Measurements from ENCODE around the gene LRRC23. TPM values are rescaled to one million over a fixed set of nuclear protein-coding genes. Genes with fewer than 3 reads are reported as not detected.
"Not testable (repeated sequence)": the region's sequence is repeated elsewhere in the genome, so short reads cannot be mapped to it uniquely, and the experiment has no call there.

LRRC23 gene
- total and polyA plus RNA-seq, 2 of the 4 experiments (the other 2 are of a cell fraction): 11.1 to 11.4 TPM

DNA sequence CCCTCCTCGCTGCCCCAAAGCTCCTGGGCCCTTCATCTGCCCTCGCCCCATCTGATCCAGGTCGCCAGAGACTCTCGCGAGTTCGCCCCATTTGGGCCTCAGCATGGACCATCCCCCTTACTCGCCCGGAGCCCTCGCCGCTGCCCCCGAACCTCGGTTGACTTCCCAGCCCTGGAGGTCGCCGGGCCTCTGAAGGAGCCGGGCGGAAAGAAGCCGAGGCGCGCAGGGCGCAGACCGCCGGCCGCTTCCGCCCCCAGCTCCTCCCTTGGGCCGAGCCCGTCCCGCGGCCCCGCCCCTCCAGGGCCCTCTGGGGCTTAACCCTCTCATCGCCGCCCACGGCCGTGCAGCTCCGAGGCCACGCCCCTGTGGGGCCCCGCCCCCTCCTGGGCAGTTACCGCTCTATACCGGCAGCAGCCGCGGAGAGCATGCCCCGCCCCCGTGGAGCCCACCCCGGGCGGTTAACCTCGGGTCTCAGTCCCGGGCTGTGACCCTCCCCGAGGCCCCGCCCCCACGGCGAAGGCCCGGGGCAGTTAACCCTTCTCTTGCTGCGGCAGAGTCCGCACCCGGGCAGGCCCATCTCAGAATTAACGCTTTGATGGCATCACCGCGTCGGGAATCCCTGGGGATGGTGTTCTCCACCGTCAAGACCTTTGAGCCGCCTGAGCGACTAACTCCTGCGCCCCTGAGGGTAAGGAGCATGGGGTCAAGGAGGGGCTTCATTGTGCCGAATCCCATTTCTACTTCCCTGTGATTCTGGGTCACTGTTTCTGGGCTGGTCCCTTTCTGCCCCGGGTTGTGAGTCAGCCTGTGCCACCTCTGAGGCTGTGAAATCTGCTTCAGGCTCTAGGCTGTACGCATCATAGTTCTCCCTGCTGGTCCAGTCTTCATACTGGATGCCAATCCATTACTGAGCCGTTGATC, 31.3 kb upstream of the LRRC23 start, which contains the start of gene SPSB2 (continued):
- TF ChIP-seq MXI1 (IDR thresholded peaks at IDR 0.05; ENCODE audit: borderline replicate concordance, low read depth, low read length) (peak; percentile 78), RFX5 (IDR thresholded peaks at IDR 0.05; ENCODE audit: low read depth, low read length) (no peak), RAD21 (IDR thresholded peaks at IDR 0.05; ENCODE audit: low read length) (no peak), MAFK (IDR thresholded peaks at IDR 0.05; ENCODE audit: low read depth, low read length) (no peak)

GRCh38 chr12:6874015-6874368, 30.6 kb upstream of the LRRC23 start:
- intact Hi-C loops (cut with micrococcal nuclease): loop anchor here (5.0 kb wide), 1 partner anchor 238 kb away; no protein-coding TSS in a partner anchor

GRCh38 chr12:6879824-6880223, 24.8 kb upstream of the LRRC23 start:
- BruUV-seq (replicated peaks); H2BK20ac ChIP-seq (ENCODE audit: low read depth, low read length); H3K79me1 ChIP-seq (ENCODE audit: low read depth in 1 of 2, low read length in 2 of 2); H3K56ac ChIP-seq (ENCODE audit: extremely low read depth, insufficient read depth, low read length); H2BK120ac ChIP-seq (ENCODE audit: low read depth, low read length); H2AFZ ChIP-seq (replicated peaks; ENCODE audit: low read length, poor library complexity); in situ Hi-C loops (cut with MboI; ENCODE audit: low sequenced_read_pairs); ATAC-seq (ENCODE audit: low read depth); H4K91ac ChIP-seq (ENCODE audit: insufficient read depth, low read depth, low read length); H3K4me3 ChIP-seq (ENCODE audit: insufficient read depth, low read depth, low read length); H3K4me2 ChIP-seq (ENCODE audit: low read depth, low read length); H3K4ac ChIP-seq (ENCODE audit: low read depth, low read length); H2AK9ac ChIP-seq (replicated peaks; ENCODE audit: low read depth, low read length, poor library complexity); H4K5ac ChIP-seq (ENCODE audit: low read depth, low read length); H3K23ac ChIP-seq (ENCODE audit: low read depth, low read length); H4K8ac ChIP-seq (ENCODE audit: low read depth in 2 of 2, low read length in 2 of 2); H2AK5ac ChIP-seq (ENCODE audit: low read depth, low read length); intact Hi-C loops (cut with micrococcal nuclease); H3K9me1 ChIP-seq (ENCODE audit: insufficient read depth, low read length); H2BK15ac ChIP-seq (ENCODE audit: low read depth, low read length); H3K9me3 ChIP-seq (ENCODE audit: control insufficient read depth, insufficient read depth, low read length); H3K9ac ChIP-seq (ENCODE audit: low read depth, low read length); H3K18ac ChIP-seq (ENCODE audit: low read depth, low read length); DNase-seq; H3K27ac ChIP-seq (ENCODE audit: insufficient read depth, low read length); CTCF ChIA-PET; H3K4me1 ChIP-seq (ENCODE audit: control insufficient read depth, insufficient read depth, low read length); H4K20me1 ChIP-seq (ENCODE audit: insufficient read depth, low read length); H2BK5ac ChIP-seq (ENCODE audit: low read depth, low read length, poor library complexity, severe bottlenecking); H3K27me3 ChIP-seq (ENCODE audit: control insufficient read depth, insufficient read depth, low read length); dilution Hi-C loops (cut with HindIII; ENCODE audit: low sequenced_read_pairs, unreplicated experiment); H3K14ac ChIP-seq (replicated peaks; ENCODE audit: low read depth, low read length): not testable (repeated sequence)
- POLR2A ChIA-PET (ENCODE audit: unreplicated experiment): interaction anchor here (1.1 kb wide), 1 partner anchor 11 kb away, joined by 9 read pairs; no protein-coding TSS in a partner anchor
- peaks cover 19% of the 10 kb centered on the region for H3K36me3 ChIP-seq (ENCODE audit: control insufficient read depth, insufficient read depth, low read length)
- WGBS, 2 experiments (ENCODE audit: extremely low coverage in 2 of 2, insufficient read length in 1 of 2): 89% methylated on average over 4 of the region's 11 CpGs; no CpG with 5 or more reads in 1 of the 2 experiments

More at GRCh38 chr12:6874015-6874368, 30.6 kb upstream of the LRRC23 start:
- BruUV-seq (replicated peaks); DNase-seq; H3K9me1 ChIP-seq (ENCODE audit: insufficient read depth, low read length); H2BK15ac ChIP-seq (ENCODE audit: low read depth, low read length); in situ Hi-C loops (cut with MboI; ENCODE audit: low sequenced_read_pairs); POLR2A ChIA-PET (ENCODE audit: unreplicated experiment); H3K27me3 ChIP-seq (ENCODE audit: control insufficient read depth, insufficient read depth, low read length); H2BK20ac ChIP-seq (ENCODE audit: low read depth, low read length); H2AK9ac ChIP-seq (replicated peaks; ENCODE audit: low read depth, low read length, poor library complexity); dilution Hi-C loops (cut with HindIII; ENCODE audit: low sequenced_read_pairs, unreplicated experiment); H3K9me3 ChIP-seq (ENCODE audit: control insufficient read depth, insufficient read depth, low read length); ATAC-seq (ENCODE audit: low read depth); H3K56ac ChIP-seq (ENCODE audit: extremely low read depth, insufficient read depth, low read length): not testable (repeated sequence)
- Histone ChIP-seq H3K14ac (replicated peaks; ENCODE audit: low read depth, low read length) (peak overlapping the region; percentile 86), H3K27ac (ENCODE audit: insufficient read depth, low read length) (peak overlapping the region; percentile 83), H2AFZ (replicated peaks; ENCODE audit: low read length, poor library complexity) (peak overlapping the region; percentile 96), H3K79me1 (ENCODE audit: low read depth in 1 of 2, low read length in 2 of 2) (peaks cover 32 to 59% of the 10 kb centered on the region in 2 experiments), H4K5ac (ENCODE audit: low read depth, low read length) (peak overlapping the region; percentile 77), H3K9ac (ENCODE audit: low read depth, low read length) (peak overlapping the region; percentile 77), H3K4ac (ENCODE audit: low read depth, low read length) (peak overlapping the region; percentile 82), H2AK5ac (ENCODE audit: low read depth, low read length) (peak overlapping the region; percentile 80; the same call in 1 of the 2 replicates), H3K4me2 (ENCODE audit: low read depth, low read length) (peak overlapping the region; percentile 98), H4K91ac (ENCODE audit: insufficient read depth, low read depth, low read length) (0 out of 2 replicates have a peak overlapping the region, but pooled peaks have one; percentile 76), H2BK5ac (ENCODE audit: low read depth, low read length, poor library complexity, severe bottlenecking) (peak overlapping the region; percentile 74), H4K20me1 (ENCODE audit: insufficient read depth, low read length) (peaks cover 36% of the 10 kb centered on the region), H3K4me1 (ENCODE audit: control insufficient read depth, insufficient read depth, low read length) (peaks cover 15% of the 10 kb centered on the region), H3K18ac (ENCODE audit: low read depth, low read length) (peak overlapping the region; percentile 75; the same call in 1 of the 2 replicates), H2BK120ac (ENCODE audit: low read depth, low read length) (peak overlapping the region; percentile 78; the same call in 1 of the 2 replicates), H3K23ac (ENCODE audit: low read depth, low read length) (peak overlapping the region; percentile 93; the same call in 1 of the 2 replicates), H3K36me3 (ENCODE audit: control insufficient read depth, insufficient read depth, low read length) (peaks cover 31% of the 10 kb centered on the region), H4K8ac (ENCODE audit: low read depth in 2 of 2, low read length in 2 of 2) (peak overlapping the region; percentile 1 to 86; a peak in 1 of 4 replicates), H3K4me3 (ENCODE audit: insufficient read depth, low read depth, low read length) (peak overlapping the region; percentile 83)
- CTCF ChIA-PET: interaction anchor here (2.4 to 3.0 kb wide), 2 partner anchors 17 to 22 kb away, joined by 10 to 17 read pairs; partner anchors contain the start of genes CDCA3 and USP5
- 90% methylated on average over 2 of the region's 9 CpGs; no CpG with 5 or more reads in 1 of the 2 experiments for WGBS, 2 experiments (ENCODE audit: extremely low coverage in 2 of 2, insufficient read length in 1 of 2)
